ENCODE data around the gene IL1RAPL1. TPM values are rescaled to one million over a fixed set of nuclear protein-coding genes. Genes with fewer than 3 reads are reported as not detected.

IL1RAPL1 gene
- total and polyA plus RNA-seq, 8 donors, result 0.60 to 1.4 (median 0.95) TPM; not detected in 2

GRCh38 chrX:29530501-29530900 is 943.3 kb downstream of the IL1RAPL1 start:
- Histone ChIP-seq H3K9me3 (no peaks in the 10 kb centered on the region), H3K4me1 (no peaks in the 10 kb centered on the region), H3K27me3 (no peaks in the 10 kb centered on the region), H3K4me3 (no peak overlapping the region), H3K36me3 (no peaks in the 10 kb centered on the region), H3K27ac (no peak overlapping the region)
- no peak for TF ChIP-seq CTCF (IDR thresholded peaks at IDR 0.05)
- DNase-seq (no peak), ATAC-seq (no peak)
- intact Hi-C loops (cut with DNase I), result no loop called here

- Histone ChIP-seq H3K4me1 (no peaks in the 10 kb centered on the region), H3K36me3 (no peaks in the 10 kb centered on the region), H3K4me3 (no peak overlapping the region), H3K27me3 (no peaks in the 10 kb centered on the region), H3K27ac (no peak overlapping the region), H3K9me3 (no peaks in the 10 kb centered on the region)
- intact Hi-C loops (cut with DNase I), result no loop called here
- DNase-seq (no peak), ATAC-seq (no peak)
- TF ChIP-seq CTCF (IDR thresholded peaks at IDR 0.05), result no peak
These were observed 944.1 kb downstream of the IL1RAPL1 start for GRCh38 chrX:29531336-29531735.

- Histone ChIP-seq H3K9me3 (no peaks in the 10 kb centered on the region), H3K4me1 (no peaks in the 10 kb centered on the region), H3K27ac (no peak overlapping the region), H3K27me3 (no peaks in the 10 kb centered on the region), H3K36me3 (no peaks in the 10 kb centered on the region), H3K4me3 (no peak overlapping the region)
- DNase-seq (no peak), ATAC-seq (no peak)
- intact Hi-C loops (cut with DNase I), result no loop called here
- TF ChIP-seq CTCF (IDR thresholded peaks at IDR 0.05), result no peak
These were observed 948.2 kb downstream of the IL1RAPL1 start for GRCh38 chrX:29535212-29536162.

- no peak overlapping the region for H3K4me3 ChIP-seq
- ATAC-seq (no peak), DNase-seq (no peak)
- no peaks in the 10 kb centered on the region for H3K27me3 ChIP-seq
- intact Hi-C loops (cut with DNase I), result no loop called here
- no peaks in the 10 kb centered on the region for H3K9me3 ChIP-seq
- H3K36me3 ChIP-seq, result no peaks in the 10 kb centered on the region
- TF ChIP-seq CTCF (IDR thresholded peaks at IDR 0.05), result no peak
- no peaks in the 10 kb centered on the region for H3K4me1 ChIP-seq
- no peak overlapping the region for H3K27ac ChIP-seq
These were observed 953.8 kb downstream of the IL1RAPL1 start for GRCh38 chrX:29541038-29541437.

GRCh38 chrX:29542152-29542551 is 954.9 kb downstream of the IL1RAPL1 start:
- DNase-seq, result no peak
- intact Hi-C loops (cut with DNase I), result no loop called here
- no peaks in the 10 kb centered on the region for H3K9me3 ChIP-seq
- no peaks in the 10 kb centered on the region for H3K36me3 ChIP-seq
- H3K27ac ChIP-seq, result no peak overlapping the region
- no peak for ATAC-seq
- H3K4me3 ChIP-seq, result no peak overlapping the region
- no peaks in the 10 kb centered on the region for H3K4me1 ChIP-seq
- no peaks in the 10 kb centered on the region for H3K27me3 ChIP-seq
- TF ChIP-seq CTCF (IDR thresholded peaks at IDR 0.05), result no peak
